Measurements from ENCODE around the gene HESX1. TPM values are rescaled to one million over a fixed set of nuclear protein-coding genes. Genes with fewer than 3 reads are reported as not detected.

Gene HESX1
- total RNA-seq, 3 donors from 2014 or later (not counting 1 experiment from before 2014, with no cell fraction given): 0.49 to 0.55 TPM; not detected in 1

GRCh38 chr3:57161915-57162314 is 37.9 kb downstream of the HESX1 start:
- no peak for DNase-seq
- Histone ChIP-seq H3K36me3 (ENCODE audit: control insufficient read depth, insufficient read depth, low read length) (no peaks in the 10 kb centered on the region), H3K27ac (ENCODE audit: low read length) (no peak overlapping the region), H3K9me3 (ENCODE audit: control insufficient read depth, insufficient read depth, low read length) (no peaks in the 10 kb centered on the region), H3K27me3 (ENCODE audit: control insufficient read depth, insufficient read depth, low read length) (peaks cover 27% of the 10 kb centered on the region), H3K4me1 (ENCODE audit: control insufficient read depth, insufficient read depth, low read length) (peaks cover 16% of the 10 kb centered on the region), H3K4me3 (ENCODE audit: low read length) (no peak overlapping the region)
- no peak for ATAC-seq
- intact Hi-C loops (cut with micrococcal nuclease): no loop called here
- Mint-ChIP-seq H3K36me3 (no peaks in the 10 kb centered on the region), H3K27me3 (ENCODE audit: low read depth in 2 of 2) (peaks cover 43 to 61% of the 10 kb centered on the region in 2 donors), H3K4me3 (no peak overlapping the region), H3K27ac (no peak overlapping the region), H3K4me1 (peaks cover 17 to 34% of the 10 kb centered on the region in 2 donors), H3K9me3 (no peaks in the 10 kb centered on the region)
- TF ChIP-seq CTCF (IDR thresholded peaks at IDR 0.05): no peak
- 46% methylated on average over 1 of the region's 1 CpG for WGBS (ENCODE audit: insufficient coverage)

GRCh38 chr3:57160765-57161538 is 38.8 kb downstream of the HESX1 start:
- no peak for DNase-seq
- intact Hi-C loops (cut with micrococcal nuclease): no loop called here
- H3K27ac ChIP-seq (ENCODE audit: low read length): no peak overlapping the region

GRCh38 chr3:57160076-57160764 is 39.6 kb downstream of the HESX1 start:
- Histone ChIP-seq H3K36me3 (ENCODE audit: control insufficient read depth, insufficient read depth, low read length) (no peaks in the 10 kb centered on the region), H3K27ac (ENCODE audit: low read length) (no peak overlapping the region), H3K27me3 (ENCODE audit: control insufficient read depth, insufficient read depth, low read length) (peaks cover 20% of the 10 kb centered on the region), H3K9me3 (ENCODE audit: control insufficient read depth, insufficient read depth, low read length) (no peaks in the 10 kb centered on the region), H3K4me3 (ENCODE audit: low read length) (no peak overlapping the region), H3K4me1 (ENCODE audit: control insufficient read depth, insufficient read depth, low read length) (peaks cover 16% of the 10 kb centered on the region)
- WGBS (ENCODE audit: insufficient coverage): 84% methylated on average over 8 of the region's 8 CpGs
- Mint-ChIP-seq H3K36me3 (no peaks in the 10 kb centered on the region), H3K4me1 (peaks cover 17 to 26% of the 10 kb centered on the region in 2 donors), H3K4me3 (no peak overlapping the region), H3K27ac (no peak overlapping the region), H3K27me3 (ENCODE audit: low read depth in 2 of 2) (peaks cover 31 to 49% of the 10 kb centered on the region in 2 donors), H3K9me3 (no peaks in the 10 kb centered on the region)
- no peak for DNase-seq
- intact Hi-C loops (cut with micrococcal nuclease): no loop called here
- TF ChIP-seq CTCF (IDR thresholded peaks at IDR 0.05): no peak
- ATAC-seq: no peak

More at GRCh38 chr3:57160765-57161538, 38.8 kb downstream of the HESX1 start:
- no peak overlapping the region for H3K27ac Mint-ChIP-seq
- no peak for ATAC-seq
- Histone ChIP-seq H3K36me3 (ENCODE audit: control insufficient read depth, insufficient read depth, low read length) (no peaks in the 10 kb centered on the region), H3K4me3 (ENCODE audit: low read length) (no peak overlapping the region), H3K9me3 (ENCODE audit: control insufficient read depth, insufficient read depth, low read length) (no peaks in the 10 kb centered on the region), H3K27me3 (ENCODE audit: control insufficient read depth, insufficient read depth, low read length) (peaks cover 25% of the 10 kb centered on the region), H3K4me1 (ENCODE audit: control insufficient read depth, insufficient read depth, low read length) (peaks cover 16% of the 10 kb centered on the region)
- peaks cover 35 to 53% of the 10 kb centered on the region in 2 donors for H3K27me3 Mint-ChIP-seq (ENCODE audit: low read depth in 2 of 2)
- no peak for TF ChIP-seq CTCF (IDR thresholded peaks at IDR 0.05)
- 72% methylated on average over 5 of the region's 5 CpGs for WGBS (ENCODE audit: insufficient coverage)
- H3K4me1 Mint-ChIP-seq: peaks cover 17 to 33% of the 10 kb centered on the region in 2 donors
- H3K36me3 Mint-ChIP-seq: no peaks in the 10 kb centered on the region
- no peak overlapping the region for H3K4me3 Mint-ChIP-seq
- no peaks in the 10 kb centered on the region for H3K9me3 Mint-ChIP-seq
